Fibroblast of lung (primary cell): Measurements from ENCODE around the gene PPP1R7. TPM values are rescaled to one million over a fixed set of nuclear protein-coding genes. Genes with fewer than 3 reads are reported as not detected.

Experiments used
- DNase-seq, 2 donors: peaks; one replicate each; pipeline versions ENCODE4 v3.0.0 to v3.0.0-alpha.2; 2010; ENCODE audit warnings: low read depth in 2 of 2
- H2AFZ ChIP-seq: 2 replicates; pipeline ENCODE4 v1.5.1; 2012; ENCODE audit warnings: low read length, control low read depth, inconsistent platforms
- H3K27ac ChIP-seq: 2 replicates; pipeline ENCODE4 v1.5.1; 2011; ENCODE audit warnings: low read length, control low read depth; ENCODE audit not compliant: insufficient read depth
- H3K27me3 ChIP-seq: 2 replicates; pipeline ENCODE4 v1.5.1; 2011; ENCODE audit warnings: mild to moderate bottlenecking, low read length; ENCODE audit not compliant: control insufficient read depth, insufficient read depth
- H3K36me3 ChIP-seq: 2 replicates; pipeline ENCODE4 v1.5.1; 2011; ENCODE audit warnings: low read length; ENCODE audit not compliant: control insufficient read depth, insufficient read depth
- H3K4me1 ChIP-seq: 2 replicates; pipeline ENCODE4 v1.5.1; 2011; ENCODE audit warnings: low read length; ENCODE audit not compliant: control insufficient read depth, insufficient read depth; ENCODE audit errors: extremely low read depth
- H3K4me2 ChIP-seq: 2 replicates; pipeline ENCODE4 v1.5.1; 2011; ENCODE audit warnings: low read length, control low read depth; ENCODE audit not compliant: insufficient read depth; ENCODE audit errors: extremely low read depth
- H3K4me3 ChIP-seq, 4 experiments: fragments of 200-600 bp in 1 of 4; sonication (generic) in 1 of 4; replicated peaks in 1 of 4; 2 replicates each; pipeline ENCODE4 v1.5.1; 2011 to 2016; ENCODE audit warnings: low read length in 4 of 4, low read depth in 3 of 4, mild to moderate bottlenecking in 3 of 4, control low read depth in 2 of 4, inconsistent platforms in 1 of 4, mixed read lengths in 1 of 4; ENCODE audit not compliant: insufficient read depth in 1 of 4; ENCODE audit errors: control extremely low read depth in 1 of 4
- H3K79me2 ChIP-seq: 2 replicates; pipeline ENCODE4 v1.5.1; 2012; ENCODE audit warnings: mild to moderate bottlenecking, low read length, inconsistent platforms; ENCODE audit not compliant: control insufficient read depth, insufficient read depth
- H3K9ac ChIP-seq: 2 replicates; pipeline ENCODE4 v1.5.1; 2011; ENCODE audit warnings: mild to moderate bottlenecking, low read length, control low read depth; ENCODE audit not compliant: insufficient read depth
- H3K9me3 ChIP-seq: 2 replicates; pipeline ENCODE4 v1.5.1; 2012; ENCODE audit warnings: low read depth, low read length; ENCODE audit not compliant: control insufficient read depth, insufficient read depth
- H4K20me1 ChIP-seq: 2 replicates; pipeline ENCODE4 v1.5.1; 2011; ENCODE audit warnings: low read length; ENCODE audit not compliant: control insufficient read depth, insufficient read depth; ENCODE audit errors: extremely low read depth
- EZH2 ChIP-seq: IDR thresholded peaks from 2 replicates; pipeline ENCODE4 v1.5.1; 2012; ENCODE audit warnings: low read length, control low read depth, mild to moderate bottlenecking; ENCODE audit errors: missing control alignments
- polyA plus RNA-seq, 2 donors: library from polyadenylated mRNA; depleted of rRNA in 1 of 2; stranded (reverse) in 1 of 2; unstranded in 1 of 2; fragments of >200 nt; gene quantifications; 2 replicates each; pipeline ENCODE4 v1.2.1, GENCODE V29; 2011 to 2012; ENCODE audit warnings: missing spikeins in 1 of 2
- total RNA-seq: library from RNA; depleted of rRNA; stranded (reverse); fragments of >200 nt; gene quantifications from 2 replicates; pipeline ENCODE4 v1.2.1, GENCODE V29; 2014
- TF ChIP-seq, protein P1 (sequence below), 2 donors: IDR thresholded peaks in 1 of 2; conservative IDR thresholded peaks in 1 of 2; 1 replicate in 1 of 2; 2 replicates in 1 of 2; pipeline ENCODE4 v1.5.1; 2011 to 2012; ENCODE audit warnings: low read length in 2 of 2, control low read depth in 1 of 2, inconsistent platforms in 1 of 2, low read depth in 1 of 2, mild to moderate bottlenecking in 1 of 2

PPP1R7 gene
- total and polyA plus RNA-seq, 2 donors (not counting 1 experiment from before 2014, with no cell fraction given): 70.7 to 141 TPM

DNA sequence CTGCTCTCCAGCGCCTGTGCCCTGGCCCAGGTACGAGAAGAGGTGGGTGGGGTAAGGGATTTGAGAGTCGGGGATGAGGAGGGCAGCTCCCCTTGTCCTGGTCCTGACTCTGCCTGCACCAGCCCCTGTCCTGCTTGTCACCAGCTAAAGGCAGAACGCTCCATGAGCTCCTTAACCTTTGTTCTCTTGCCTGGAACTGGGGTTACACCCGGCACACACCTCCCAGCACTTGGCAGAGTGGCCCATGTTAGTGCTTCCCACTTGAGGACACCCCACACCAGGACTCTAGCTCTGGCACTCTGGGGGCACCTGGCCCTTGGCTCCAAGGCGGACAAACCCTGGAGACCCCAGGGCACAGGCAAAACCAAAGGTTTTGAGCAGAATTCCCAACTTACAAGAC, 57.4 kb downstream of the PPP1R7 start:
- H3K9ac ChIP-seq: no peak overlapping the region
- no peak overlapping the region for H3K4me3 ChIP-seq
- no peak for DNase-seq
- H3K27me3 ChIP-seq: peaks cover 4% of the 10 kb centered on the region
- no peaks in the 10 kb centered on the region for H3K79me2 ChIP-seq
- no peaks in the 10 kb centered on the region for H3K4me1 ChIP-seq
- no peak overlapping the region for H2AFZ ChIP-seq
- no peak for TF ChIP-seq EZH2
- TF ChIP-seq, protein P1, sequence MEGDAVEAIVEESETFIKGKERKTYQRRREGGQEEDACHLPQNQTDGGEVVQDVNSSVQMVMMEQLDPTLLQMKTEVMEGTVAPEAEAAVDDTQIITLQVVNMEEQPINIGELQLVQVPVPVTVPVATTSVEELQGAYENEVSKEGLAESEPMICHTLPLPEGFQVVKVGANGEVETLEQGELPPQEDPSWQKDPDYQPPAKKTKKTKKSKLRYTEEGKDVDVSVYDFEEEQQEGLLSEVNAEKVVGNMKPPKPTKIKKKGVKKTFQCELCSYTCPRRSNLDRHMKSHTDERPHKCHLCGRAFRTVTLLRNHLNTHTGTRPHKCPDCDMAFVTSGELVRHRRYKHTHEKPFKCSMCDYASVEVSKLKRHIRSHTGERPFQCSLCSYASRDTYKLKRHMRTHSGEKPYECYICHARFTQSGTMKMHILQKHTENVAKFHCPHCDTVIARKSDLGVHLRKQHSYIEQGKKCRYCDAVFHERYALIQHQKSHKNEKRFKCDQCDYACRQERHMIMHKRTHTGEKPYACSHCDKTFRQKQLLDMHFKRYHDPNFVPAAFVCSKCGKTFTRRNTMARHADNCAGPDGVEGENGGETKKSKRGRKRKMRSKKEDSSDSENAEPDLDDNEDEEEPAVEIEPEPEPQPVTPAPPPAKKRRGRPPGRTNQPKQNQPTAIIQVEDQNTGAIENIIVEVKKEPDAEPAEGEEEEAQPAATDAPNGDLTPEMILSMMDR (conservative IDR thresholded peaks at IDR 0.05 in 1 of 2, IDR thresholded peaks at IDR 0.05 in 1 of 2; ENCODE audit: low read depth in 1 of 2, low read length in 2 of 2): no peak
- no peak overlapping the region for H3K27ac ChIP-seq
- H3K36me3 ChIP-seq: no peaks in the 10 kb centered on the region
- no peak overlapping the region for H3K4me2 ChIP-seq
- no peaks in the 10 kb centered on the region for H3K9me3 ChIP-seq
- H4K20me1 ChIP-seq: no peaks in the 10 kb centered on the region

DNA sequence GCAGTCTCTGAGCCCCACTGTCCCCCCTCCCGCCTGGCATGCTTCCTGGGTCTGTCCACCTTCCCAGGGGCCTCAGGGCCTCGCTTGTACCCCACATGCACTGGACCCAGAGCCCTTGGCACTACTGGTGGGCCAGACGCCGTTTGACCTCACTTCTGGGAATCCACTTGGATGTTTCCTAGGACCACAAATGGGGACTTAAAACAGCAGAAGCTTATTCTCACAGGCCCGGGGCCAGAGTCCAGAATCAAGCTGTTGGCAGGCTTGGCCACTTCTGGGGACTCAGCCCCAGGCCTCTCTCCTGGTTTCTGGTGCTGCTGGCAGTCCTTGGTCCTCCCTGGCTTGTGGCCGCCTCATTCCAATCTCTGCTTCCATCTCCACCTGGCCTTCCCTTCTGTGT, 57.8 kb downstream of the PPP1R7 start:
- DNase-seq: no peak
- Histone ChIP-seq H3K9ac (no peak overlapping the region), H3K4me2 (no peak overlapping the region), H3K4me3 (no peak overlapping the region), H3K9me3 (no peaks in the 10 kb centered on the region), H3K79me2 (no peaks in the 10 kb centered on the region), H3K4me1 (no peaks in the 10 kb centered on the region), H4K20me1 (no peaks in the 10 kb centered on the region), H3K27ac (no peak overlapping the region), H3K36me3 (no peaks in the 10 kb centered on the region), H2AFZ (no peak overlapping the region), H3K27me3 (peaks cover 8% of the 10 kb centered on the region)
- TF ChIP-seq, protein P1 (conservative IDR thresholded peaks at IDR 0.05 in 1 of 2, IDR thresholded peaks at IDR 0.05 in 1 of 2; ENCODE audit: low read depth in 1 of 2, low read length in 2 of 2): no peak
- TF ChIP-seq EZH2: no peak

DNA sequence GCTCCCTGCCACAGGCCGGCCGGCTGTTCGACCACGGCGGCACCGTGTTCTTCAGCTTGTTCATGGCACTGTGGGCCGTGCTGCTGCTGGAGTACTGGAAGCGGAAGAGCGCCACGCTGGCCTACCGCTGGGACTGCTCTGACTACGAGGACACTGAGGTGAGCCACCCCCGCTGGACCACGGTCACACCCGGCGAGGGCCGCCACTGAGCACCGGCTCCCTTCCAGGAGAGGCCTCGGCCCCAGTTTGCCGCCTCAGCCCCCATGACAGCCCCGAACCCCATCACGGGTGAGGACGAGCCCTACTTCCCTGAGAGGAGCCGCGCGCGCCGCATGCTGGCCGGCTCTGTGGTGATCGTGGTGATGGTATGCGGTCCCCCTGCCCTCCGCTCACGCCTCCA, 59.0 kb downstream of the PPP1R7 start:
- no peak for DNase-seq
- Histone ChIP-seq H4K20me1 (no peaks in the 10 kb centered on the region), H3K9me3 (no peaks in the 10 kb centered on the region), H3K27me3 (peaks cover 10% of the 10 kb centered on the region), H3K4me2 (no peak overlapping the region), H3K9ac (no peak overlapping the region), H3K36me3 (no peaks in the 10 kb centered on the region), H2AFZ (no peak overlapping the region), H3K4me3 (no peak overlapping the region), H3K4me1 (no peaks in the 10 kb centered on the region), H3K27ac (no peak overlapping the region), H3K79me2 (no peaks in the 10 kb centered on the region)
- TF ChIP-seq EZH2: no peak
- TF ChIP-seq, protein P1 (conservative IDR thresholded peaks at IDR 0.05 in 1 of 2, IDR thresholded peaks at IDR 0.05 in 1 of 2; ENCODE audit: low read depth in 1 of 2, low read length in 2 of 2): no peak
